DOHH2 (cell line): ENCODE data around the gene CDC42BPA.

Source experiments
- CTCF ChIP-seq: fragments of 200-600 bp; sonication (generic); IDR thresholded peaks from one replicate; pipeline ENCODE4 v1.5.1; 2014; ENCODE audit warnings: antibody characterized with exemption, mild to moderate bottlenecking, low read depth, low read length; ENCODE audit not compliant: poor library complexity, severe bottlenecking
- EZH2phosphoT487 ChIP-seq: fragments of 200-600 bp; sonication (generic); IDR thresholded peaks from 2 replicates; pipeline ENCODE4 v1.6.1; 2017; ENCODE audit warnings: borderline replicate concordance, mild to moderate bottlenecking, antibody characterized with exemption, low read length, moderate library complexity, mixed read lengths

GRCh38 chr1:226983992-226984364, 334.3 kb downstream of the CDC42BPA start:
- no peak for TF ChIP-seq CTCF
- TF ChIP-seq EZH2phosphoT487: no peak
